Duodenal mucosa (tissue), 2 donors: ENCODE data around the gene PYGM.
A peak's percentile ranks its signal among the peaks of the same experiment; 100 is the strongest.

Experiments
- H3K27ac ChIP-seq: one replicate; pipeline ENCODE4 v1.7.0; 2013; ENCODE audit warnings: low read depth, low read length
- H3K27me3 ChIP-seq, 2 donors: one replicate each; pipeline ENCODE4 v1.7.0; 2013; ENCODE audit warnings: low read length in 2 of 2, control low read depth in 1 of 2; ENCODE audit not compliant: insufficient read depth in 2 of 2, control insufficient read depth in 1 of 2
- H3K36me3 ChIP-seq, 2 donors: one replicate each; pipeline ENCODE4 v1.7.0; 2013; ENCODE audit warnings: low read length in 2 of 2, control low read depth in 1 of 2; ENCODE audit not compliant: insufficient read depth in 2 of 2, control insufficient read depth in 1 of 2
- H3K4me1 ChIP-seq, 2 donors: one replicate each; pipeline ENCODE4 v1.7.0; 2013; ENCODE audit warnings: low read length in 2 of 2, control low read depth in 1 of 2; ENCODE audit not compliant: insufficient read depth in 2 of 2, control insufficient read depth in 1 of 2
- H3K4me3 ChIP-seq, 2 donors: one replicate each; pipeline ENCODE4 v1.7.0; 2013; ENCODE audit warnings: low read length in 2 of 2, low read depth in 1 of 2
- H3K9ac ChIP-seq, 2 donors: one replicate each; pipeline ENCODE4 v1.7.0; 2013; ENCODE audit warnings: low read length in 2 of 2, low read depth in 1 of 2
- H3K9me3 ChIP-seq, 2 donors: one replicate each; pipeline ENCODE4 v1.7.0; 2013; ENCODE audit warnings: low read length in 2 of 2, control low read depth in 1 of 2; ENCODE audit not compliant: control insufficient read depth in 1 of 2

Gene PYGM

DNA sequence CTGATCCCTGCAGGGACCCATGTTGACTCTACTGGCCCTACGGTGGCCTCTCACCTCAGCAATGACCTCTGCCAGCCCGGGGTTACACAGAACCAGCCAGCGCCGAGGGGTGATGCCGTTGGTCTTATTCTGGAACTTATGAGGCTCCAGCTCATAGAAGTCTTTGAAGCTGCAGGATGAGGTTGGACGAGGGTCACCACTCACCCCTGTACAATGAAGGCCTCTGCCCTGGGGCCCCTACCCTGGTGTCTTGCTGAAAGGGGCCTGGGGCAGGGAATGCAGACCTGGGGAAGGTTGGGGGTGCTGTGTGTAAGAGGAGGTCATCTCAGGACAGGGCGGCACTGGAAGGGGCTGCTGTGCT, 6.8 kb downstream of the PYGM start:
- H3K27me3 ChIP-seq = no peaks in the 10 kb centered on the region
- no peak overlapping the region for H3K4me3 ChIP-seq
- H3K9ac ChIP-seq = no peak overlapping the region
- no peak overlapping the region for H3K27ac ChIP-seq
- no peaks in the 10 kb centered on the region for H3K9me3 ChIP-seq
- no peaks in the 10 kb centered on the region for H3K4me1 ChIP-seq
- no peaks in the 10 kb centered on the region for H3K36me3 ChIP-seq

DNA sequence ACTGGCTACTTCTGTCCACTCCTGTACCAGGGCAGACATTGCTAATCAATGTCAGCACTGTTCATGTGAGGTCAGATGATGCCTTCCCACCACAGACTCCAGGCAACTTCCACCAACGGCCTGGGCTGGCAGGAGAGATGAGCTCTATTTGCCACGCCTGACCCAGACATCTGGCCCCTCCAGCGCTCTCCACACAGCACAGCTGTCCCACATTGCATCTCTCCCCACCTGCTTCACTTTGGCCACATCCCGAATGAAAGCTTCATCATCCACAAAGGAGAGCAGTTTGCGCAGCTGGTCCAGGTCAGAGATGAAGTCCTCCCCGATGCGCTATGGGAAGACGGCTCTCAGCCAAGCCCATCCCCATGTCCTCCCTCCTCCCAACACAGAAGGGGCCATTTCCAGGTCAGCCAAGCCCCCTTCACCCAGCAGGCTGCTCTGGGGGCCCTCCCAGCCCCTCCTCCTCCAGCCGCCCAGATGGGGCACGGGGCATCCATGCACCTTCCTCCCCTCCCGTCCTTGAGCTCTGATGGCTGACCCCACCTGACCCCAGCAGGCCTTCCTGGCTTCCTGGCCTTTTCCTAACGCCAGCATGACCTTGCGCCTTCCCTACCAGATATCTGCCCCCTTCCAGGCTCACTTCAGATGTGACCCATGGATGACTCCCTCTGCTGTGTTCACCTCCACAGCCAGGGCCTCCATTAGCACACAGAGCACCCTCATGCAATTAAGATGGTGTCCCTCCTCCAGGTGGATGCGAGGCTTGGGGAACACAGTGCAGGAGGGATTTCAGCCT, 7.4 kb downstream of the PYGM start:
- Histone ChIP-seq H3K4me3 (no peak overlapping the region), H3K27ac (no peak overlapping the region), H3K4me1 (no peaks in the 10 kb centered on the region), H3K27me3 (no peaks in the 10 kb centered on the region), H3K9ac (no peak overlapping the region), H3K36me3 (no peaks in the 10 kb centered on the region), H3K9me3 (no peaks in the 10 kb centered on the region)

- Histone ChIP-seq H3K27me3 (peaks cover 0 to under 1% of the 10 kb centered on the region in 2 donors), H3K36me3 (no peaks in the 10 kb centered on the region), H3K9ac (no peak overlapping the region), H3K27ac (no peak overlapping the region), H3K9me3 (no peaks in the 10 kb centered on the region), H3K4me1 (no peaks in the 10 kb centered on the region), H3K4me3 (no peak overlapping the region)
These were observed 8.2 kb downstream of the PYGM start for GRCh38 chr11:64751580-64751979.

GRCh38 chr11:64751136-64751535, 8.6 kb downstream of the PYGM start:
- Histone ChIP-seq H3K4me1 (no peaks in the 10 kb centered on the region), H3K9ac (no peak overlapping the region), H3K27ac (no peak overlapping the region), H3K36me3 (no peaks in the 10 kb centered on the region), H3K4me3 (no peak overlapping the region), H3K9me3 (no peaks in the 10 kb centered on the region), H3K27me3 (peaks cover 0 to 5% of the 10 kb centered on the region in 2 donors)

DNA sequence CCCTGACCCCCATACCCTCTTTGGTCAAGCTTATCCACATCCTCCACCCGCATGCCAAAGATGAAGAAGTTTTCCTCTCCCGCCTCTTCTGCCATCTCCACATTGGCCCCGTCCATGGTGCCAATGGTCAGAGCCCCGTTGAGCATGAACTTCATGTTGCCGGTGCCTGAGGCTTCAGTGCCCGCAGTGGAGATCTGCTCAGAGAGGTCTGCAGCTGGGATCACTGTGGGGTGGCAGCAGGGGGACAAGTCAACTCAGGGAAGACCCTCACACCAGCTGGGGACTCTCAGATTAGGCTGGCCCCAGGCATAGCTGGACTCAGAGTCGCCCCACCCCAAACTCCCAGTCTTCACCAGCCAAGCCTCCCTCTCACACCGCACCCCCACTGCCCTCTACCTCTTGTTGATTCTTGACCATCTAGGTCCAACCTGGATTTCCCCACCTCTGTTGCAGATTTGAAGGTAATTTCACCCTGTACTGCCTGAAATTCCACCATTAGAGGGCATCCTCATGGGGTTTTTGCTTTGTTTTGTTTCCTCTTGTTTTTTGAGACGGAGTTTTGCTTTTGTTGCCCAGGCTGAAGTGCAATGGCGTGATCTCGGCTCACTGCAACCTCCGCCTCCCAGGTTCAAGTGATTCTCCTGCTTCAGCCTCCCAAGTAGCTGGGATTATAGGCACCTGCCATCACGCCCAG, 9.3 kb downstream of the PYGM start:
- H3K27me3 ChIP-seq = peaks cover under 1 to 10% of the 10 kb centered on the region in 2 donors
- no peaks in the 10 kb centered on the region for H3K36me3 ChIP-seq
- no peak overlapping the region for H3K9ac ChIP-seq
- H3K27ac ChIP-seq = no peak overlapping the region
- no peak overlapping the region for H3K4me3 ChIP-seq
- H3K4me1 ChIP-seq = peaks cover 0 to 4% of the 10 kb centered on the region in 2 donors
- no peaks in the 10 kb centered on the region for H3K9me3 ChIP-seq

DNA sequence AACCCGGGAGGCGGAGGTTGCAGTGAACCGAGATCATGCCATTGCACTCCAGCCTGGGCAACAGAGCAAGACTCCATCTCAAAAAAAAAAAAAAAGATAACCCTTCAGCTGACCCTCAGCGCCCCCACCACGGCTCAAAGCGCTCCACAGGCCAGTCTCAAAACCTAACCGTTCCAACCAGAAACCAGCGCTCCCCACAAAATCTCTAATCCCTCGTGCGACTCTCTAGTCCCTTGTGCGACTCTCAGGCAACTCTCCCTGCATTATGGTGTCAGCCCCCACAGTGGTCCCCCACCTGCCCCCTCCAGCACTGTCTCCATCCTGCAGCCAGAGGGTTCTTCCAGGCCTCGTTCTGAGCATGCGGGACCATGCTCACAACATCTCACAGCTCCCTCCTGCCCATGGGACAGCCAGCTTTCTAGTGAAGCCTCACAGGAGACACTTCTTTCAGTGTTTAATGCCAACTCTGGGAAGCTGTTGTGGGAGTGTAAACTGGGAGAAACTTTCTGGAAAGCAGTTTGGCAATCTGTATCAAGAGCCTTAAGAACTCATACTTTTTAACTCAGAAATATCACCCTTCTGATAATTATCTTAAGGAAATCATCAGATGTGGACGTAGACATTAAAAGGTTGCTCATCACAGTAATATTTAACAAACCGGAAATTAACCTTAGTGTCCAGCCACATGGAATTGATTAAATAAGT, 11.7 kb downstream of the PYGM start:
- Histone ChIP-seq H3K4me3 (no peak overlapping the region), H3K27ac (no peak overlapping the region)

DNA sequence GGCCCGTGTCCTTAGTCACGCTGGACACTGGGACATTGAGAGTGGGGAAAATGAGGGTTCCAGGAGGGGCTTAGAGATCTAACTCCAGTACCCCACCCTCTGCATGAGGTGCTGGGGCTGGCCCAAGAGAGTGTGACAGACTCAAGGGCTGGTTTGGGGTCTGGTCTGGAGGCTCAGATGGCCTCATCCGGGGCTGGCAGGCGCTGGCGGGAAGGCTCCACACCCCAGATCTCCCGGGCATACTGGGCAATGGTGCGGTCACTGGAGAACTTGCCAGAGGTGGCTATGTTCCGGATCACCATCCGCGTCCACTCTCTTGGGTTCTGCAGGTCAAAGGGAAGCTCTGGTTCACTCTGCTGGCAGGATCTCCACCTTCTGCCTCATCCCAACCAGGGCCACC, 13.3 kb downstream of the PYGM start:
- Histone ChIP-seq H3K4me1 (peaks cover 24 to 30% of the 10 kb centered on the region in 2 donors), H3K9me3 (no peaks in the 10 kb centered on the region), H3K36me3 (no peaks in the 10 kb centered on the region), H3K27me3 (peaks cover 22 to 37% of the 10 kb centered on the region in 2 donors), H3K4me3 (no peak overlapping the region), H3K27ac (no peak overlapping the region), H3K9ac (no peak overlapping the region)

More for the DNA sequence above, 11.7 kb downstream of the PYGM start:
- Histone ChIP-seq H3K4me1 (peaks cover 10 to 16% of the 10 kb centered on the region in 2 donors), H3K9me3 (no peaks in the 10 kb centered on the region), H3K36me3 (no peaks in the 10 kb centered on the region), H3K27me3 (peaks cover 18 to 23% of the 10 kb centered on the region in 2 donors), H3K9ac (no peak overlapping the region)

- Histone ChIP-seq H3K27ac (peak overlapping the region; percentile 52), H3K27me3 (peaks cover 30 to 43% of the 10 kb centered on the region in 2 donors), H3K9me3 (no peaks in the 10 kb centered on the region), H3K9ac (peak overlapping the region; percentile 32 to 49), H3K36me3 (no peaks in the 10 kb centered on the region), H3K4me3 (peak overlapping the region; percentile 46 to 64), H3K4me1 (peaks cover 29 to 30% of the 10 kb centered on the region in 2 donors)
These were observed 14.0 kb downstream of the PYGM start for GRCh38 chr11:64745521-64746328.

DNA sequence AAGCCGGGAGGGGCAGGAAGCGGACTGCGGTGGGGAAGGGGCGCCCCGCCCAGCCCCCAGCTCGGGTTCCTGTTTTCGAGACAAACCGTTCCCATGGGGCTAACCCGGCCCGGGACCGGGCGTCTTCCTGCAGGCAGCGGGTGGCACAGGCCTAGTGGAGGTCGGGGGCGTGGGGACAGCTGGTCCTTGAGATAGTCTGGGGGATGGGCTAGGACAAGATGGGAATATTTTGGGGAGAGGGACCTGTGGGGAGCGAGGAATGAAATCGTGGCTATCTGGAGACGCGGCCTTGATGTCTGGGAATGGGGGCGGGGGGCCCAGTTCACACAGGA, 14.6 kb downstream of the PYGM start:
- Histone ChIP-seq H3K27ac (peak overlapping the region; percentile 52), H3K4me1 (peaks cover 29 to 30% of the 10 kb centered on the region in 2 donors), H3K27me3 (peaks cover 32 to 49% of the 10 kb centered on the region in 2 donors), H3K36me3 (no peaks in the 10 kb centered on the region), H3K4me3 (peak overlapping the region; percentile 46 to 64), H3K9ac (peak overlapping the region in 1 of 2 donors; percentile 49), H3K9me3 (no peaks in the 10 kb centered on the region)
